Vagina (tissue), 2 donors: ENCODE measurements around the gene CCL20. TPM values are rescaled to one million over a fixed set of nuclear protein-coding genes. Genes with fewer than 3 reads are reported as not detected.
A peak's percentile ranks its signal among the peaks of the same experiment; 100 is the strongest.

Source experiments
- DNase-seq, 2 donors: peaks; one replicate each; pipeline ENCODE4 v3.0.0-alpha.2; 2017; ENCODE audit errors: extremely low spot score in 2 of 2
- H3K27ac ChIP-seq: fragments of 200-600 bp; sonication (generic); one replicate; pipeline ENCODE4 v1.5.1; 2019
- H3K27me3 ChIP-seq: fragments of 200-600 bp; sonication (generic); one replicate; pipeline ENCODE4 v1.5.1; 2019
- H3K36me3 ChIP-seq, 2 donors: fragments of 200-600 bp; sonication (generic); one replicate each; pipeline ENCODE4 v1.5.1; 2017 to 2019
- H3K4me1 ChIP-seq: fragments of 200-600 bp; sonication (generic); one replicate; pipeline ENCODE4 v1.5.1; 2019
- H3K4me3 ChIP-seq, 2 donors: fragments of 200-600 bp; sonication (generic); 1 replicate in 1 of 2; 2 replicates in 1 of 2; pipeline ENCODE4 v1.5.1; 2016 to 2019
- H3K9me3 ChIP-seq: fragments of 200-600 bp; sonication (generic); one replicate; pipeline ENCODE4 v1.5.1; 2019
- POLR2A ChIP-seq, 2 donors: fragments of 450-650 bp; IDR thresholded peaks; one replicate each; pipeline ENCODE4 v1.6.1; 2017; ENCODE audit warnings: antibody characterized with exemption in 2 of 2, mild to moderate bottlenecking in 2 of 2, moderate library complexity in 2 of 2
- POLR2AphosphoS5 ChIP-seq, 2 donors: sonication (generic); formaldehyde crosslinking; IDR thresholded peaks; one replicate each; pipeline ENCODE4 v1.9.0; 2017; ENCODE audit warnings: antibody characterized with exemption in 2 of 2, mild to moderate bottlenecking in 2 of 2, low read depth in 1 of 2; ENCODE audit not compliant: insufficient read depth in 1 of 2
- intact Hi-C: fragments of 100-400 bp; cut with DNase I; formaldehyde crosslinking; loops from one replicate; pipeline ENCODE4 v1.15.1; 2023
- total RNA-seq: library from RNA; depleted of rRNA; stranded (reverse); fragments of >200 nt; gene quantifications from one replicate; pipeline ENCODE4 v1.2.3, GENCODE V29; 2016
- TF ChIP-seq, protein P1 (sequence below), 3 experiments: fragments of 450-650 bp in 2 of 3; fragments of 200-600 bp in 1 of 3; sonication (generic) in 1 of 3; IDR thresholded peaks; one replicate each; pipeline ENCODE4 v1.5.1; 2017 to 2019; ENCODE audit warnings: antibody characterized with exemption in 3 of 3, mild to moderate bottlenecking in 2 of 3, moderate library complexity in 2 of 3

The CCL20 gene
- total RNA-seq, 1 donor from 2014 or later, result not detected

DNA sequence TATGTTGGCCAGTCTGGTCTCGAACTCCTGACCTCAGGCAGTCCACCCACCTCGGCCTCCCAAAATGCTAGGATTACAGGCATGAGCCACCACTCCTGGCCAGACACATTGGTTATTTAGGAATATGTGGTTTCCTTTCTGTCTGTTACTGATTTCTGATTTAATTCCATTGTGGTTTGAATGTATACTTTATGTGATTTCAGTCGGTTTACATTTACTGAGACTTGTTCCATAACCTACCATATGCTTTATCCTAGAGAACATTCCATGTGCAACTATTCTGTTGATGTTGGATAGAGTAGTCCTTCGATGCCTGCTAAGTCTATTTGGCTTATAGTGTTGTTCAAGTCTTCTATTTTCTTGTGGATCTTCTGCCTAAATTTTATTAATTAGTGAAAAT is 1.6 kb upstream of the CCL20 start:
- Histone ChIP-seq H3K27ac (no peak overlapping the region), H3K4me3 (no peak overlapping the region), H3K9me3 (no peaks in the 10 kb centered on the region), H3K36me3 (no peaks in the 10 kb centered on the region), H3K4me1 (no peaks in the 10 kb centered on the region), H3K27me3 (no peaks in the 10 kb centered on the region)
- no peak for DNase-seq
- TF ChIP-seq POLR2A (IDR thresholded peaks at IDR 0.05) (no peak), POLR2AphosphoS5 (IDR thresholded peaks at IDR 0.05; ENCODE audit: insufficient read depth in 1 of 2, low read depth in 1 of 2) (no peak)
- TF ChIP-seq, protein P1, sequence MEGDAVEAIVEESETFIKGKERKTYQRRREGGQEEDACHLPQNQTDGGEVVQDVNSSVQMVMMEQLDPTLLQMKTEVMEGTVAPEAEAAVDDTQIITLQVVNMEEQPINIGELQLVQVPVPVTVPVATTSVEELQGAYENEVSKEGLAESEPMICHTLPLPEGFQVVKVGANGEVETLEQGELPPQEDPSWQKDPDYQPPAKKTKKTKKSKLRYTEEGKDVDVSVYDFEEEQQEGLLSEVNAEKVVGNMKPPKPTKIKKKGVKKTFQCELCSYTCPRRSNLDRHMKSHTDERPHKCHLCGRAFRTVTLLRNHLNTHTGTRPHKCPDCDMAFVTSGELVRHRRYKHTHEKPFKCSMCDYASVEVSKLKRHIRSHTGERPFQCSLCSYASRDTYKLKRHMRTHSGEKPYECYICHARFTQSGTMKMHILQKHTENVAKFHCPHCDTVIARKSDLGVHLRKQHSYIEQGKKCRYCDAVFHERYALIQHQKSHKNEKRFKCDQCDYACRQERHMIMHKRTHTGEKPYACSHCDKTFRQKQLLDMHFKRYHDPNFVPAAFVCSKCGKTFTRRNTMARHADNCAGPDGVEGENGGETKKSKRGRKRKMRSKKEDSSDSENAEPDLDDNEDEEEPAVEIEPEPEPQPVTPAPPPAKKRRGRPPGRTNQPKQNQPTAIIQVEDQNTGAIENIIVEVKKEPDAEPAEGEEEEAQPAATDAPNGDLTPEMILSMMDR (IDR thresholded peaks at IDR 0.05), result no peak
- intact Hi-C loops, result no loop called here

DNA sequence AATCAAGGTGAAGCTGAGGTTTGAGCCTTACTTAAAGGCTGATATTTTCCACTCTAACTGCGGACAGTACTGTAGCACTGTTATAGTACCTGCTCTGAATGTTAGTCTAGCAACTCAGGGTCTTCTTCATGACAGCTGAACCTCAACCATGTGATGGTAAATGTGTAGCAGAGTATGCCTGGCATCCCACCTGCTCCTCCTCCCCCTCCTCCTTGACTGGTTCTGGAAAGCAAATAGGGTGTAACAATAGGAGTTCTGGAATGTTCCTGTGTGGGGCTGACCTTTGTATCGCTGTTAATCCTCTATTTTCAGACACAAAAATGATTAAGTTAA is 447 bp upstream of the CCL20 start:
- Histone ChIP-seq H3K27me3 (no peaks in the 10 kb centered on the region), H3K27ac (no peak overlapping the region), H3K4me3 (no peak overlapping the region), H3K36me3 (no peaks in the 10 kb centered on the region), H3K9me3 (no peaks in the 10 kb centered on the region), H3K4me1 (peaks cover 7% of the 10 kb centered on the region)
- DNase-seq, result no peak
- TF ChIP-seq POLR2AphosphoS5 (IDR thresholded peaks at IDR 0.05; ENCODE audit: insufficient read depth in 1 of 2, low read depth in 1 of 2), result no peak
- intact Hi-C loops, result no loop called here

DNA sequence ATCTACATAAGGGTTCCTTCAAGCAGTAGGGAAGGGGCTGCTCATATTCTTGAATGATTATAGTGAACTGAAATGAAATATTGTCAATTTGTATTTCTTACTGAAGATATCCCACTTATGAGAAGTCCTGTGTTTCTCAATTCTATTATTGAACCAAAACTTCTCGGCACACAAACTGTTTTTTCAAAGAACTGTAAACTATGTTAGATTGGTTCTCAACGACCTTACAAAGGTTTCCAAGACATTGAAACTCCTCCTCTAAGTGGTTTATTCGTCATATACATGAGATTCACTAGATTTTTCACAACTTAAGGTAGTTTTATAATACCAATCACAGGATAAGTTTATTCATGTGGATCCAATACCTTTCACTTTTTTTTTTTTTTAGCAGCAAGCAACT is 1.4 kb downstream of the CCL20 start:
- intact Hi-C loops, result no loop called here
- H3K4me1 ChIP-seq, result peaks cover 14% of the 10 kb centered on the region
- no peaks in the 10 kb centered on the region for H3K27me3 ChIP-seq
- no peak overlapping the region for H3K4me3 ChIP-seq
- no peak for DNase-seq
- H3K36me3 ChIP-seq, result no peaks in the 10 kb centered on the region
- H3K27ac ChIP-seq, result no peak overlapping the region
- TF ChIP-seq, protein P1 (IDR thresholded peaks at IDR 0.05), result no peak
- TF ChIP-seq POLR2AphosphoS5 (IDR thresholded peaks at IDR 0.05; ENCODE audit: insufficient read depth in 1 of 2, low read depth in 1 of 2), result no peak
- no peak for TF ChIP-seq POLR2A (IDR thresholded peaks at IDR 0.05)
- no peaks in the 10 kb centered on the region for H3K9me3 ChIP-seq

DNA sequence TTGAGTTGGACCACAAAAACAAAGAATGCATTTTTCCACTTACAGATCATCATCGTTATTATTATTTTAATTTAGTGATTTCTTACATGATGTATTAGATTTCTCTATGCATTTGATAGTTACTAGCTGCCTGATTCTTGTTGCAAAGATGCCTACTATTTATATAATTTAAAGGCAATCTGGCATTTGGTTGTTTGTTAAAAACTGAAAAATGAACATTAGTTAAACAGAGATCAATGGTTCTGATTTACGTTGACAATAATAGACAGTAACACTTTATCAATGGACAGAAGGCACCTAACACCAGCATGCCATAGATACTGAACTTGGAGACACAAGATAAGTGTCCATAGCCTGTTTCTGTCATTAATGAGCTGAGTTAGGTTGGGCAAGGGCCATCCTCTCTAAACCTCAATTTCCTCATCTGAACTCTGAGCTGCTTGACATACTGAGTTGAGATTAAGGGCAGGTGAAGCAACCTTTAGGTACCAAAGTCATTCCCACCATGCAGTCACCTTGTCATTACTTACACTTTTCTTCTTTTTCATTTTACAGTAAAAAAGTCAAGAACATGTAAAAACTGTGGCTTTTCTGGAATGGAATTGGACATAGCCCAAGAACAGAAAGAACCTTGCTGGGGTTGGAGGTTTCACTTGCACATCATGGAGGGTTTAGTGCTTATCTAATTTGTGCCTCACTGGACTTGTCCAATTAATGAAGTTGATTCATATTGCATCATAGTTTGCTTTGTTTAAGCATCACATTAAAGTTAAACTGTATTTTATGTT is 3.1 kb downstream of the CCL20 start:
- no peaks in the 10 kb centered on the region for H3K9me3 ChIP-seq
- no peak overlapping the region for H3K4me3 ChIP-seq
- DNase-seq, result no peak
- H3K36me3 ChIP-seq, result no peaks in the 10 kb centered on the region
- intact Hi-C loops, result no loop called here
- TF ChIP-seq POLR2A (IDR thresholded peaks at IDR 0.05), result no peak
- no peak overlapping the region for H3K27ac ChIP-seq
- H3K4me1 ChIP-seq, result peaks cover 14% of the 10 kb centered on the region
- no peaks in the 10 kb centered on the region for H3K27me3 ChIP-seq

DNA sequence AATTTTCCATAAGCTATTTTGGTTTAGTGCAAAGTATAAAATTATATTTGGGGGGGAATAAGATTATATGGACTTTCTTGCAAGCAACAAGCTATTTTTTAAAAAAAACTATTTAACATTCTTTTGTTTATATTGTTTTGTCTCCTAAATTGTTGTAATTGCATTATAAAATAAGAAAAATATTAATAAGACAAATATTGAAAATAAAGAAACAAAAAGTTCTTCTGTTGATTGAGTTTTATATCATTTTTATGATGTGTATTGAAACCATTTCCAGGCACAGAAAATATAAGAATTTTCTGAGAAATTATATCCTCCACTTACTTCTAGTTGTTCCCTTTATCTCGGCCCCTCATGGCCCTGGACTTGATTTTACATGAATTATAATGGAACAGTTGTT is 3.7 kb downstream of the CCL20 start:
- intact Hi-C loops, result no loop called here
- TF ChIP-seq POLR2A (IDR thresholded peaks at IDR 0.05), result no peak
- peaks cover 14% of the 10 kb centered on the region for H3K4me1 ChIP-seq
- no peak for DNase-seq
- no peak overlapping the region for H3K4me3 ChIP-seq
- H3K9me3 ChIP-seq, result no peaks in the 10 kb centered on the region
- no peaks in the 10 kb centered on the region for H3K36me3 ChIP-seq
- no peaks in the 10 kb centered on the region for H3K27me3 ChIP-seq
- H3K27ac ChIP-seq, result no peak overlapping the region

DNA sequence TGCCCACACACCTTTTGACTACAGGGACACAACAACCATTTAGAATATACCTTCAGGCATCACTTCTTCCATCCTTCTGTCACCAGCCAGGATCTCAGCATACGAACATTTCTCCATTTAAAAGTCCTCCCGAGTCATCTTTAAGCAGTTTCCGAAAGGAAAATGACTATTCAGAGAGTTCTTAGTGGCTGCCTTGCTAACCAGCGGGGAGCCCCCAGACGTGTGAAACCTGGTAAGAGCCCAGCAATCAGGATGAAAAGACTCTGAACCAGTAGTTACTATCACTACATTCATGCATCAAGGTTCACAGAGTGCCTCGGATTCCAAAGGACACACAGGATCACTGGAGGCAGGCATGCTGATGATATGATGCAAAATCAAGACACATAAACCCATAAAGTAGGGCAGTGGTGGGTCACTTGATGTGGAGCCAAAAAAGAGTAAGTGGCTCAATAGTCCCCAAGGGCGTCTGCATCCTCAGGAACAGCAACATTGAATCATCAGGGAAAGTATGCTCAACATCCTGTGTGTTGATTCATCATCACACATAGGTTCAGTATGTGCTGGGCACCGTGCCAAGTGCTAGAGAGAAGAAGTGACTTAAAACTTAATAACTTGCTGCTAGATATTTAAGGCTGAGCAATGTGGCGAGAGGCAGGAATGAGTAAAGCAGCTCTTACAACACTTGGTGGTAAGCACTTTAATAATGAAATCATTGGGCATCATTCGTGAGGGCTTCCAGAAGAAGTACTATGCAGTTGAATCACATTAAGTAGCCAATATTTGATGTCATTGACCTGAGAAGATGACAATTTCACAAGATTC is 4.4 kb downstream of the CCL20 start:
- Histone ChIP-seq H3K4me1 (peaks cover 14% of the 10 kb centered on the region), H3K27me3 (no peaks in the 10 kb centered on the region), H3K4me3 (no peak overlapping the region), H3K9me3 (no peaks in the 10 kb centered on the region), H3K27ac (no peak overlapping the region), H3K36me3 (no peaks in the 10 kb centered on the region)
- TF ChIP-seq POLR2A (IDR thresholded peaks at IDR 0.05), result no peak
- TF ChIP-seq POLR2AphosphoS5 (IDR thresholded peaks at IDR 0.05; ENCODE audit: insufficient read depth in 1 of 2, low read depth in 1 of 2), result peak in 1 of 2 donors; percentile 89
- intact Hi-C loops, result no loop called here
- DNase-seq, result peak in 1 of 2 donors; percentile 94
